ENCODE measurements around the gene TMEM140. TPM values are rescaled to one million over a fixed set of nuclear protein-coding genes. Genes with fewer than 3 reads are reported as not detected.
A peak's percentile ranks its signal among the peaks of the same experiment; 100 is the strongest.

TMEM140 gene
- total and polyA plus RNA-seq, 2 of the 13 experiments (the other 11 are each of a cell fraction or from before 2014, with no cell fraction given) = 9.2 to 21.7 TPM

DNA sequence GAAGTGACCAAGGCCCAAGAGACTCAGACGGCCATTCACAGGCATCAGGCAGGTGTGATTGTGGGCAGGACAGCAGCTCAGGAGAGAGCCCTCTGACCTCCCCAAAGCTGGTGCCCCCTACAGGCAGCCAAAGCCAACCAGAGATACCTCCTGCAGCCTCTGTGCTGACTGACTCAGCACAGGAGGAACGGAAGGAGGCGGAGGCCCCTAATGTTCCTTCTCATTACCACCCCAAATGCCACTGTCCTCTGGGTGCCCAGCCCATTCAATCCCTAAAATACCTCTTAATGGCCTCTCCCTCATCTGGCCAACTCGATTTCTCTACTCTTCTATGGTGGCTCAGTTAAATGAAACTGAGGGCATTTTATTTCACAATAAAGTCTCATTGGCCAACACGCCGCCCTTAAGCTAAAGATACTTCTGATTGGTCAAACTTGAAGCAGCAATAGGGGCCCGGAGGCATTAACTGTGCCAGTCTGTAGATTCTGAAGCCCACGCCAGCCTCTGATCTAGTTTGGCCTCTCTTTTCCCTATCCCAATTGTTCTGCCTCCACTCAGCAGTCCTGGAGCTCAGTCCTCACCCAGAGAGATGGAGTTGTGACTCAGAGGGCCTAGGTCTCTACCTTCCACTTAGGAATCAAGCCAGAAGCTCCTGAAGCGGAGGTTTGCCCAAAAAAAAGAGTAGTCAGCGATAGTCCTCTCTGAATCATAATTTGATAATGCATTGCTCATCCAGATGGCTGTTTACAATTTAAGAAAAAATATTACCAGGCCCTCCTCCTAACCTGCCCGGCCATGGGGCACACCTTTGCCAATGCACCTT, 21.5 kb downstream of the TMEM140 start (continued):
- TF ChIP-seq, protein P1, sequence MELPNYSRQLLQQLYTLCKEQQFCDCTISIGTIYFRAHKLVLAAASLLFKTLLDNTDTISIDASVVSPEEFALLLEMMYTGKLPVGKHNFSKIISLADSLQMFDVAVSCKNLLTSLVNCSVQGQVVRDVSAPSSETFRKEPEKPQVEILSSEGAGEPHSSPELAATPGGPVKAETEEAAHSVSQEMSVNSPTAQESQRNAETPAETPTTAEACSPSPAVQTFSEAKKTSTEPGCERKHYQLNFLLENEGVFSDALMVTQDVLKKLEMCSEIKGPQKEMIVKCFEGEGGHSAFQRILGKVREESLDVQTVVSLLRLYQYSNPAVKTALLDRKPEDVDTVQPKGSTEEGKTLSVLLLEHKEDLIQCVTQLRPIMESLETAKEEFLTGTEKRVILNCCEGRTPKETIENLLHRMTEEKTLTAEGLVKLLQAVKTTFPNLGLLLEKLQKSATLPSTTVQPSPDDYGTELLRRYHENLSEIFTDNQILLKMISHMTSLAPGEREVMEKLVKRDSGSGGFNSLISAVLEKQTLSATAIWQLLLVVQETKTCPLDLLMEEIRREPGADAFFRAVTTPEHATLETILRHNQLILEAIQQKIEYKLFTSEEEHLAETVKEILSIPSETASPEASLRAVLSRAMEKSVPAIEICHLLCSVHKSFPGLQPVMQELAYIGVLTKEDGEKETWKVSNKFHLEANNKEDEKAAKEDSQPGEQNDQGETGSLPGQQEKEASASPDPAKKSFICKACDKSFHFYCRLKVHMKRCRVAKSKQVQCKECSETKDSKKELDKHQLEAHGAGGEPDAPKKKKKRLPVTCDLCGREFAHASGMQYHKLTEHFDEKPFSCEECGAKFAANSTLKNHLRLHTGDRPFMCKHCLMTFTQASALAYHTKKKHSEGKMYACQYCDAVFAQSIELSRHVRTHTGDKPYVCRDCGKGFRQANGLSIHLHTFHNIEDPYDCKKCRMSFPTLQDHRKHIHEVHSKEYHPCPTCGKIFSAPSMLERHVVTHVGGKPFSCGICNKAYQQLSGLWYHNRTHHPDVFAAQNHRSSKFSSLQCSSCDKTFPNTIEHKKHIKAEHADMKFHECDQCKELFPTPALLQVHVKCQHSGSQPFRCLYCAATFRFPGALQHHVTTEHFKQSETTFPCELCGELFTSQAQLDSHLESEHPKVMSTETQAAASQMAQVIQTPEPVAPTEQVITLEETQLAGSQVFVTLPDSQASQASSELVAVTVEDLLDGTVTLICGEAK (IDR thresholded peaks at IDR 0.05) = no peak
- TF ChIP-seq, protein P1 (CRISPR knock-in tag; IDR thresholded peaks at IDR 0.05) = no peak
- no peak; the same call in 1 of the 2 replicates for TF ChIP-seq NFYC (CRISPR knock-in tag; IDR thresholded peaks at IDR 0.05)
- TF ChIP-seq ZNF143 (CRISPR knock-in tag; IDR thresholded peaks at IDR 0.05) = no peak
- TF ChIP-seq, protein P2, sequence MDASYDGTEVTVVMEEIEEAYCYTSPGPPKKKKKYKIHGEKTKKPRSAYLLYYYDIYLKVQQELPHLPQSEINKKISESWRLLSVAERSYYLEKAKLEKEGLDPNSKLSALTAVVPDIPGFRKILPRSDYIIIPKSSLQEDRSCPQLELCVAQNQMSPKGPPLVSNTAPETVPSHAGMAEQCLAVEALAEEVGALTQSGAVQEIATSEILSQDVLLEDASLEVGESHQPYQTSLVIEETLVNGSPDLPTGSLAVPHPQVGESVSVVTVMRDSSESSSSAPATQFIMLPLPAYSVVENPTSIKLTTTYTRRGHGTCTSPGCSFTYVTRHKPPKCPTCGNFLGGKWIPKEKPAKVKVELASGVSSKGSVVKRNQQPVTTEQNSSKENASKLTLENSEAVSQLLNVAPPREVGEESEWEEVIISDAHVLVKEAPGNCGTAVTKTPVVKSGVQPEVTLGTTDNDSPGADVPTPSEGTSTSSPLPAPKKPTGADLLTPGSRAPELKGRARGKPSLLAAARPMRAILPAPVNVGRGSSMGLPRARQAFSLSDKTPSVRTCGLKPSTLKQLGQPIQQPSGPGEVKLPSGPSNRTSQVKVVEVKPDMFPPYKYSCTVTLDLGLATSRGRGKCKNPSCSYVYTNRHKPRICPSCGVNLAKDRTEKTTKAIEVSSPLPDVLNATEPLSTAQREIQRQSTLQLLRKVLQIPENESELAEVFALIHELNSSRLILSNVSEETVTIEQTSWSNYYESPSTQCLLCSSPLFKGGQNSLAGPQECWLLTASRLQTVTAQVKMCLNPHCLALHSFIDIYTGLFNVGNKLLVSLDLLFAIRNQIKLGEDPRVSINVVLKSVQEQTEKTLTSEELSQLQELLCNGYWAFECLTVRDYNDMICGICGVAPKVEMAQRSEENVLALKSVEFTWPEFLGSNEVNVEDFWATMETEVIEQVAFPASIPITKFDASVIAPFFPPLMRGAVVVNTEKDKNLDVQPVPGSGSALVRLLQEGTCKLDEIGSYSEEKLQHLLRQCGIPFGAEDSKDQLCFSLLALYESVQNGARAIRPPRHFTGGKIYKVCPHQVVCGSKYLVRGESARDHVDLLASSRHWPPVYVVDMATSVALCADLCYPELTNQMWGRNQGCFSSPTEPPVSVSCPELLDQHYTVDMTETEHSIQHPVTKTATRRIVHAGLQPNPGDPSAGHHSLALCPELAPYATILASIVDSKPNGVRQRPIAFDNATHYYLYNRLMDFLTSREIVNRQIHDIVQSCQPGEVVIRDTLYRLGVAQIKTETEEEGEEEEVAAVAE (CRISPR knock-in tag; IDR thresholded peaks at IDR 0.05; ENCODE audit: borderline replicate concordance) = no peak
- no peak for TF ChIP-seq EP300 (IDR thresholded peaks at IDR 0.05; ENCODE audit: low read depth in 2 of 2, low read length in 2 of 2)
- no peak for TF ChIP-seq EP300 (CRISPR knock-in tag; IDR thresholded peaks at IDR 0.05; ENCODE audit: borderline replicate concordance)
- no peak for TF ChIP-seq ZNF782 (CRISPR knock-in tag; IDR thresholded peaks at IDR 0.05; ENCODE audit: borderline replicate concordance)
- TF ChIP-seq RFXANK (CRISPR knock-in tag; IDR thresholded peaks at IDR 0.05) = no peak
- TF ChIP-seq MXD4 (CRISPR knock-in tag; IDR thresholded peaks at IDR 0.05) = no peak
- TF ChIP-seq SAP130 (CRISPR knock-in tag; IDR thresholded peaks at IDR 0.05; ENCODE audit: low read depth) = peak; percentile 59; the same call in 1 of the 2 replicates
- TF ChIP-seq, protein P3, sequence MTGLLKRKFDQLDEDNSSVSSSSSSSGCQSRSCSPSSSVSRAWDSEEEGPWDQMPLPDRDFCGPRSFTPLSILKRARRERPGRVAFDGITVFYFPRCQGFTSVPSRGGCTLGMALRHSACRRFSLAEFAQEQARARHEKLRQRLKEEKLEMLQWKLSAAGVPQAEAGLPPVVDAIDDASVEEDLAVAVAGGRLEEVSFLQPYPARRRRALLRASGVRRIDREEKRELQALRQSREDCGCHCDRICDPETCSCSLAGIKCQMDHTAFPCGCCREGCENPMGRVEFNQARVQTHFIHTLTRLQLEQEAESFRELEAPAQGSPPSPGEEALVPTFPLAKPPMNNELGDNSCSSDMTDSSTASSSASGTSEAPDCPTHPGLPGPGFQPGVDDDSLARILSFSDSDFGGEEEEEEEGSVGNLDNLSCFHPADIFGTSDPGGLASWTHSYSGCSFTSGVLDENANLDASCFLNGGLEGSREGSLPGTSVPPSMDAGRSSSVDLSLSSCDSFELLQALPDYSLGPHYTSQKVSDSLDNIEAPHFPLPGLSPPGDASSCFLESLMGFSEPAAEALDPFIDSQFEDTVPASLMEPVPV (CRISPR knock-in tag; IDR thresholded peaks at IDR 0.05) = no peak
- TF ChIP-seq, protein P4, sequence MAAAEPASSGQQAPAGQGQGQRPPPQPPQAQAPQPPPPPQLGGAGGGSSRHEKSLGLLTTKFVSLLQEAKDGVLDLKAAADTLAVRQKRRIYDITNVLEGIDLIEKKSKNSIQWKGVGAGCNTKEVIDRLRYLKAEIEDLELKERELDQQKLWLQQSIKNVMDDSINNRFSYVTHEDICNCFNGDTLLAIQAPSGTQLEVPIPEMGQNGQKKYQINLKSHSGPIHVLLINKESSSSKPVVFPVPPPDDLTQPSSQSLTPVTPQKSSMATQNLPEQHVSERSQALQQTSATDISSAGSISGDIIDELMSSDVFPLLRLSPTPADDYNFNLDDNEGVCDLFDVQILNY (CRISPR knock-in tag; conservative IDR thresholded peaks at IDR 0.05) = no peak
